ENCODE measurements around the gene ATG2B. TPM values are rescaled to one million over a fixed set of nuclear protein-coding genes. Genes with fewer than 3 reads are reported as not detected.

The ATG2B gene
- polyA plus RNA-seq, 3 donors = 0.94 to 6.7 (median 1.3) TPM

DNA sequence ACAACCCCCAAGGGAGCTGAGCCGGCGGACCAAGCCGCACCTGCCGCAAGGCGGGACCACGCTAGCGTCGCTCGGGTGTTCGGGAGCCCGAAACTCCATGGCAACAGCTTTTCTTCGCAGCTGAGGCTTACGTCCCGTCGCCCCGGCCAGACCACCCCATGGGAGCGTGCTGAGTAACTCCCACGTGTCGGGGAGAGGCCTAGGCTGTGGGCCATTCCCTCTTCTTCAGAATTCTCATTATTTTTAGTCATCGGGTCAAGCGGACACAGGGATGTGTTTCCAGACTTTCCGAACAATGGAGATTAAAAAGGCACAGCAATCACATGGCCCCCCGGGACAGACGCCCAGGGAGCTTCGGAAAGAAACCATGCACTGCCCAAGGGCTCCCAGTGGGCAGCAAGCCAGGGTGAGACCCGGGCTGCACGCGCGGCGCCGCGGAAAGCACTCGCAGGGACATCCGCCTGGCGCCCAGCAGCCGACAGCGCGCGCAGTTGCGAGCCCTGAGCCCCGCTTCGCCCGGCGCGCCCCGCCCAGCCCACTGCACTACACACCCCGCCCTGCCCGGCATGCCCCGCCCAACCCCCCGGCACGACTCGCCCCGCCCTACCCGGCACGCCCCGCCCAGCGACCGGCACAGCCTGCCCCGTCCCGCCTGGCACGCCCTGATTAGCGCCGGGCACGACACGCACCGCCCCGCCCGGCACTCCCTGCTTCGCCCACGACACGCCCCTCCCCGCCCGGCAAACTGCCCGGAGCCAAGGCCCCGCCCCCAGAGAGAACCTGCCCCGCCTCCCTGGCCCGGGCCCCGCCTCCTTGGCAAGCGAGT, 28.4 kb upstream of the ATG2B start:
- Histone ChIP-seq H2AFZ (ENCODE audit: insufficient read depth, low read depth, low read length, poor library complexity, severe bottlenecking) (peak overlapping the region; percentile 89), H4K20me1 (ENCODE audit: insufficient read depth, low read length) (no peaks in the 10 kb centered on the region), H3K4me2 (replicated peaks; ENCODE audit: extremely low read depth, low read length, poor library complexity, severe bottlenecking) (peak overlapping the region; percentile 99), H3K9me3 (replicated peaks in 1 of 2; ENCODE audit: control insufficient read depth in 1 of 2, insufficient read depth in 1 of 2, low read length in 2 of 2) (no peaks in the 10 kb centered on the region), H3K9ac (ENCODE audit: insufficient read depth, low read length, poor library complexity, severe bottlenecking) (peak overlapping the region; percentile 57), H3K27ac (ENCODE audit: low read depth in 1 of 2, low read length in 2 of 2) (peak overlapping the region in 1 of 2 donors; percentile 41), H3K36me3 (replicated peaks in 1 of 2; ENCODE audit: control insufficient read depth in 1 of 2, insufficient read depth in 2 of 2, low read length in 2 of 2) (peaks cover under 1% of the 10 kb centered on the region in 2 donors), H3K4me3 (replicated peaks in 1 of 3; ENCODE audit: low read depth in 2 of 3, low read length in 3 of 3) (peak overlapping the region; percentile 60 to 93 (median 71)), H3K27me3 (ENCODE audit: control insufficient read depth in 2 of 2, insufficient read depth in 2 of 2, low read length in 2 of 2) (peaks cover 15 to 32% of the 10 kb centered on the region in 2 donors), H3K4me1 (ENCODE audit: control insufficient read depth in 1 of 2, insufficient read depth in 2 of 2, low read length in 2 of 2) (peaks cover 14 to 19% of the 10 kb centered on the region in 2 donors), H3K79me2 (ENCODE audit: insufficient read depth, low read length) (no peaks in the 10 kb centered on the region)
- H3K9me3 Mint-ChIP-seq = no peaks in the 10 kb centered on the region
- H3K27me3 Mint-ChIP-seq (ENCODE audit: low read depth in 3 of 3) = peaks cover 24 to 47% (median 33%) of the 10 kb centered on the region in 3 donors
- H3K4me1 Mint-ChIP-seq = peaks cover 11% of the 10 kb centered on the region
- peak overlapping the region in 4 of 7 donors; percentile 19 to 85 (median 57) for H3K27ac Mint-ChIP-seq
- under 1% methylated on average over 69 of the region's 79 CpGs for WGBS (ENCODE audit: insufficient coverage)
- TF ChIP-seq, protein P1, sequence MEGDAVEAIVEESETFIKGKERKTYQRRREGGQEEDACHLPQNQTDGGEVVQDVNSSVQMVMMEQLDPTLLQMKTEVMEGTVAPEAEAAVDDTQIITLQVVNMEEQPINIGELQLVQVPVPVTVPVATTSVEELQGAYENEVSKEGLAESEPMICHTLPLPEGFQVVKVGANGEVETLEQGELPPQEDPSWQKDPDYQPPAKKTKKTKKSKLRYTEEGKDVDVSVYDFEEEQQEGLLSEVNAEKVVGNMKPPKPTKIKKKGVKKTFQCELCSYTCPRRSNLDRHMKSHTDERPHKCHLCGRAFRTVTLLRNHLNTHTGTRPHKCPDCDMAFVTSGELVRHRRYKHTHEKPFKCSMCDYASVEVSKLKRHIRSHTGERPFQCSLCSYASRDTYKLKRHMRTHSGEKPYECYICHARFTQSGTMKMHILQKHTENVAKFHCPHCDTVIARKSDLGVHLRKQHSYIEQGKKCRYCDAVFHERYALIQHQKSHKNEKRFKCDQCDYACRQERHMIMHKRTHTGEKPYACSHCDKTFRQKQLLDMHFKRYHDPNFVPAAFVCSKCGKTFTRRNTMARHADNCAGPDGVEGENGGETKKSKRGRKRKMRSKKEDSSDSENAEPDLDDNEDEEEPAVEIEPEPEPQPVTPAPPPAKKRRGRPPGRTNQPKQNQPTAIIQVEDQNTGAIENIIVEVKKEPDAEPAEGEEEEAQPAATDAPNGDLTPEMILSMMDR (IDR thresholded peaks at IDR 0.05) = no peak
- intact Hi-C loops (cut with micrococcal nuclease) = loop anchor here in 1 of 2 donors (2.0 kb wide), 2 partner anchors 29 to 111 kb away; partner anchors contain the start of genes ATG2B, GSKIP and PAPOLA
- H3K36me3 Mint-ChIP-seq = peaks cover 3 to 4% of the 10 kb centered on the region in 2 donors
- peak overlapping the region; percentile 86 to 95 for H3K4me3 Mint-ChIP-seq
- peak; percentile 94 to 97 (median 97) for DNase-seq

DNA sequence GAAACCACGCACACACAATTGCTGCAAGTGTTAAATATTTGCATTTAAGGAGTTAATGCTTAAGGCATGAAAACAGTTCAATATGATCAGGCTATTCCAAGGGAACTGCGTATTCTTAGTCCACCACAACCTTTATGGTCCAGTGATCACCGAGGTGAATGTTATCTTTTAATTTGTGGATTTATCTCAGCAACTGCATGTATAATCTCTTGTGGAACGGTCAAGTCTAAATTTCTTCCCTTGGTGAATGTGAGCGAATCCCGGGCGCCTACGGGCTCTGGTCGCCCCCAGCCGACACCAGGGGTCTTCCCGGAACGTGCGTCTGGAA, 27.8 kb upstream of the ATG2B start:
- Histone ChIP-seq H3K4me2 (replicated peaks; ENCODE audit: extremely low read depth, low read length, poor library complexity, severe bottlenecking) (peak overlapping the region; percentile 99), H3K9me3 (replicated peaks in 1 of 2; ENCODE audit: control insufficient read depth in 1 of 2, insufficient read depth in 1 of 2, low read length in 2 of 2) (no peaks in the 10 kb centered on the region), H3K27ac (ENCODE audit: low read depth in 1 of 2, low read length in 2 of 2) (no peak overlapping the region), H3K9ac (ENCODE audit: insufficient read depth, low read length, poor library complexity, severe bottlenecking) (peak overlapping the region; percentile 53), H2AFZ (ENCODE audit: insufficient read depth, low read depth, low read length, poor library complexity, severe bottlenecking) (peak overlapping the region; percentile 89), H3K4me1 (ENCODE audit: control insufficient read depth in 1 of 2, insufficient read depth in 2 of 2, low read length in 2 of 2) (peaks cover 14 to 19% of the 10 kb centered on the region in 2 donors), H3K4me3 (replicated peaks in 1 of 3; ENCODE audit: low read depth in 2 of 3, low read length in 3 of 3) (peak overlapping the region; percentile 44 to 93 (median 71)), H3K36me3 (replicated peaks in 1 of 2; ENCODE audit: control insufficient read depth in 1 of 2, insufficient read depth in 2 of 2, low read length in 2 of 2) (peaks cover 5% of the 10 kb centered on the region in 2 donors), H4K20me1 (ENCODE audit: insufficient read depth, low read length) (no peaks in the 10 kb centered on the region), H3K79me2 (ENCODE audit: insufficient read depth, low read length) (no peaks in the 10 kb centered on the region), H3K27me3 (ENCODE audit: control insufficient read depth in 2 of 2, insufficient read depth in 2 of 2, low read length in 2 of 2) (peaks cover 15 to 32% of the 10 kb centered on the region in 2 donors)
- H3K4me3 Mint-ChIP-seq = peak overlapping the region; percentile 86 to 95
- peaks cover 23 to 47% (median 33%) of the 10 kb centered on the region in 3 donors for H3K27me3 Mint-ChIP-seq (ENCODE audit: low read depth in 3 of 3)
- no peaks in the 10 kb centered on the region for H3K9me3 Mint-ChIP-seq
- peaks cover 3 to 6% of the 10 kb centered on the region in 2 donors for H3K36me3 Mint-ChIP-seq
- H3K27ac Mint-ChIP-seq = peak overlapping the region in 3 of 7 donors; percentile 19 to 85 (median 37)
- intact Hi-C loops (cut with micrococcal nuclease) = loop anchor here in 1 of 2 donors (2.0 kb wide), 2 partner anchors 28 to 112 kb away; partner anchors contain the start of genes ATG2B, GSKIP and PAPOLA
- peaks cover 11% of the 10 kb centered on the region for H3K4me1 Mint-ChIP-seq
- TF ChIP-seq, protein P1 (IDR thresholded peaks at IDR 0.05) = no peak
- DNase-seq = no peak
- WGBS (ENCODE audit: insufficient coverage) = 1% methylated on average over 10 of the region's 13 CpGs
